ENCODE measurements around the gene STAC2.

Gene STAC2

DNA sequence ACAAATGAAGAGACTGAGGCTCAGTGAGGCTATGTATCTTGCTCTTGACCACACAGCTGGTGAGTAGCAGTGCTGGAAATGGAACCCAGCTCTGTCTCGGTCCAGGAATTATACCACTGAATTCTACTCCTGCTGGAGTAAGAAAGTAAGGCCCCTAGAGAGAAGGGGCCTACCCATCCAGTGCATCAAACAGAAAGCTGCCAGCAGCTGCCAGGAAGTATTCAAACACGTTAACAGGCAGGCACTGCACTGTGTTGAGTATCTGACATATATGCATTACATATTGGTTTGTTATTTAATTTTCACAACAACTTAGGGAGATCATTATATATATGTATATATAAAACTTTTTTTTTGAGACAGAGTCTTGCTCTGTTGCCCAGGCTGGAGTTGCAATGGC, 63.8 kb downstream of the STAC2 start:
- DNase-seq (ENCODE audit: low spot score) = no peak
